LNCaP clone FGC (cell line): Measurements from ENCODE around the gene ARSB.

ENCODE experiments used
- DNase-seq: peaks from one replicate; pipeline ENCODE4 v3.0.0-alpha.2; 2011; ENCODE audit warnings: low read depth
- H3K4me3 ChIP-seq: 2 replicates; pipeline ENCODE4 v1.5.1; 2011; ENCODE audit warnings: mild to moderate bottlenecking, low read depth, low read length, control low read depth
- TF ChIP-seq, protein P1 (sequence below): IDR thresholded peaks from 2 replicates; pipeline ENCODE4 v1.5.1; 2012; ENCODE audit warnings: mild to moderate bottlenecking; ENCODE audit not compliant: control insufficient read depth, insufficient read depth; ENCODE audit errors: extremely low read depth

Gene ARSB

DNA sequence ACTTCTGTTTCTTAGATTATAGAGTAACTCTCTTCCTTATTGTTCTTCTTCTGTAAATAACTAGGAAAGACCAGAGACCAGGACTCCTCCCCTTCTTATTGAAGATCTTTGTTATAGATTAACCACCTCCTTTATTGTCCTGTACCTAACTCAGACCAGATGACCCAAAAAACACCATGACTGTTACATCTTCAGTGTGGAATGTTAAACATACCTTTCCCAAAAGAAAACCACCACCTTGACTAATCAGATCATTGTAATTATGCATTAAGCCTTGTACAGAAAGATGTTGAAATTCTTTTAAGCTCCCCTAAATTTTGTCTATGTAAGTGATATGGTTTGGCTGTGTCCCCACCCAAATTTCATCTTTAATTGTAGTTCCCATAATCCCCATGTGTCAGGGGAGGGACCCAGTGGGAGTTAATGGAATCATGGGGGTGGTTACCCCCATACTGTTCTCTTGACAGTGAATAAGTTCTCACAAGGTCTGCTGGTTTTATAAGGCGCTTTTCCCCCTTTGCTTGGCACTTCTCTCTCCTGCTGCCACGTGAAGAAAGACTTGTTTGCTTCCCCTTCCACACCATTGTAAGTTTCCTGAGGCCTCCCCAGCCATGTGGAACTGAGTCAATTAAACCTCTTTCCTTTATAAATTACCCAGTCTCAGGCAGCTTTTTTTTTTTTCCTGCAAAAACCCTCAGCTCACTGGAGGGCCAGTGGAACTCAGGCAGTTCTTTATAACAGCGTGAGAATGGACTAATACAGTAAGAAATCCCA lies 26.3 kb downstream of the ARSB start:
- DNase-seq = peak; percentile 13
- H3K4me3 ChIP-seq = no peak overlapping the region
- TF ChIP-seq, protein P1, sequence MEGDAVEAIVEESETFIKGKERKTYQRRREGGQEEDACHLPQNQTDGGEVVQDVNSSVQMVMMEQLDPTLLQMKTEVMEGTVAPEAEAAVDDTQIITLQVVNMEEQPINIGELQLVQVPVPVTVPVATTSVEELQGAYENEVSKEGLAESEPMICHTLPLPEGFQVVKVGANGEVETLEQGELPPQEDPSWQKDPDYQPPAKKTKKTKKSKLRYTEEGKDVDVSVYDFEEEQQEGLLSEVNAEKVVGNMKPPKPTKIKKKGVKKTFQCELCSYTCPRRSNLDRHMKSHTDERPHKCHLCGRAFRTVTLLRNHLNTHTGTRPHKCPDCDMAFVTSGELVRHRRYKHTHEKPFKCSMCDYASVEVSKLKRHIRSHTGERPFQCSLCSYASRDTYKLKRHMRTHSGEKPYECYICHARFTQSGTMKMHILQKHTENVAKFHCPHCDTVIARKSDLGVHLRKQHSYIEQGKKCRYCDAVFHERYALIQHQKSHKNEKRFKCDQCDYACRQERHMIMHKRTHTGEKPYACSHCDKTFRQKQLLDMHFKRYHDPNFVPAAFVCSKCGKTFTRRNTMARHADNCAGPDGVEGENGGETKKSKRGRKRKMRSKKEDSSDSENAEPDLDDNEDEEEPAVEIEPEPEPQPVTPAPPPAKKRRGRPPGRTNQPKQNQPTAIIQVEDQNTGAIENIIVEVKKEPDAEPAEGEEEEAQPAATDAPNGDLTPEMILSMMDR = no peak

DNA sequence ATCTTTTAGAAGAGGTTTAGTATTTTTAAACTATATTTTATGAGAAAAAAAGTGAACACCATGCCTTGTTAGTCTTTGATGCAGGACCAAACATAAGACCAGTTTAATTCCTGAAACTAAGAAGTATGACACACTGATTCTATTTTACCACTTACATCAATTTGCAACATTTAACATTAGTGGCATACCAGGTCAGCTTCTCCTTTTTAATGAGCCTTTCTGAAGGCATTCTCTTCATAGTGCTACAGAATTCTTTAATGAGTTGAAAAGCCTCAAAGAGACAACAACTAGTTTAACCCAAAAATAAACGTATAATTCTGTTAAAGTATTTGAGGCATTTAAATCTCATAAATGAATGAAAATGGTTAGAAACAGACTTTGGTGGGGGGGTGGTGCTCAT lies 28.2 kb downstream of the ARSB start:
- TF ChIP-seq, protein P1 = no peak
- DNase-seq = no peak
- H3K4me3 ChIP-seq = no peak overlapping the region

DNA sequence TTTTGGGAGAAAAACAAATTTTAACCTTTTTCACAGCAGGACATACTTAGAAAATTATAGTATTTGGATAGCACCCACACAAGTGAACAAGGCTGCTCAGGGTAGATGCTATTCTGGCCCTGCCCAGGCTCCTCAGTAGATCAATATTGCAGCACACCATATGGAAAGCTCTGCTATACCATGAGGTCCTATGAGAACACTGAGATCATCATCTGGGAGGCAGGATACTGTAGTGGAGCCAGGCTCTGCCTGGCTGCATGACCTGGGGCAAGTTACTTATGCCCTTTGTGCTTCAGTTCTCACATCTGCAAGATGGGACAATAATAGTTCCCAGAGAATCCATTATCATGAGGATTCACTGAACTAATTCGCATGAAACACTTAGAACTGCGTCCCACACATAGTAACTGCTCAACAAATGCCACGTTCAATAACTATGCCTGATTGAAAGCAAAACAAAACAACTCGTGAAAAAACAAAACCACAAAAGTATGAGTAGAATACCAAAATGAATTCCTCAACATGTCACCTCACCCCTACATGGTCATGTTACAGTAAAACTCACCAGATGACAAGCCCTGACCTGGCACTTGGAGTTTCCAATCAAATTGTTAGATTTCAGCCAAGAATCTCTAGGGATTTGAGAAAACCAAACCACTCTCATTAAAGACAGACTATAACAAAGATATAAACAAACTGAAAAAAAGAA lies 31.9 kb downstream of the ARSB start:
- no peak overlapping the region for H3K4me3 ChIP-seq
- TF ChIP-seq, protein P1 = no peak
- no peak for DNase-seq

DNA sequence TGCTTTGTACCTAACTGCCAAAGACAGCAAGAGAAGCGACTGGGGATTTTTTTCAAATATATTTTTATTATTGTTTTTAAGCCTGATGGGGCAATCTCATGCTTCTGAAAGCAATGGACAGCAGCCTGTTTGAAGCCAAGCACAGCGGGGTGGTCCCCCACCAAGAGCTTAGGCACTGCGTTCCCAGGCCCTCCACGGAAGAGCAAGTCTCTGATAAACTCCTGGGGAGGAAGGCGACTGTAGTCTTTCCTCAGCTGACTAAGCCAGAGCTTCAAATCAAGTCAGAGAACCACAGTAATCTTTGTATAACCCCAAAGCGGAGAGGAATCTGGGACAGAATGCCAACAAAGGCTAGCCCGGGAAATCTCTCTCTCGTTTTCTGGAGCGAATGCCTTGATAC lies 54.4 kb downstream of the ARSB start:
- no peak overlapping the region for H3K4me3 ChIP-seq
- no peak for DNase-seq
- TF ChIP-seq, protein P1 = no peak

DNA sequence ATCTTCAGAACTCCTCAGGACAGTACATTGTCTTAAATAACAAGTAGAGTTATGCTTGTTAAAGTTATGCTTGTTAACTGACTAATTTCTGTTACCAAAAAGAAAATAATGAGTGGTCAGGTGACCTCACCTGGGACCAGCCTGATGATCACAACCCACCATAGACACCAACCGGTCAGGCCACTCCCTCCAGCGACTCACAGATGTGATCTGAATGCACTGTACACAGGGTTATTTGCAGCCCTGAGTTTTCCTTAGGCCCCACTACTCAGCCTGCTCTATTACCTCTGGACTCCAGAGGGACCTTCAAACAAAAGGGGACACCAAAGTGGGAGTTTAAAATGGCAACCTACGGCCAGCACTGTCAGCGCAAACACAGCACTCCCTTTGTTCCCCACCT lies 55.3 kb downstream of the ARSB start:
- DNase-seq = no peak
- no peak overlapping the region for H3K4me3 ChIP-seq
- TF ChIP-seq, protein P1 = no peak

DNA sequence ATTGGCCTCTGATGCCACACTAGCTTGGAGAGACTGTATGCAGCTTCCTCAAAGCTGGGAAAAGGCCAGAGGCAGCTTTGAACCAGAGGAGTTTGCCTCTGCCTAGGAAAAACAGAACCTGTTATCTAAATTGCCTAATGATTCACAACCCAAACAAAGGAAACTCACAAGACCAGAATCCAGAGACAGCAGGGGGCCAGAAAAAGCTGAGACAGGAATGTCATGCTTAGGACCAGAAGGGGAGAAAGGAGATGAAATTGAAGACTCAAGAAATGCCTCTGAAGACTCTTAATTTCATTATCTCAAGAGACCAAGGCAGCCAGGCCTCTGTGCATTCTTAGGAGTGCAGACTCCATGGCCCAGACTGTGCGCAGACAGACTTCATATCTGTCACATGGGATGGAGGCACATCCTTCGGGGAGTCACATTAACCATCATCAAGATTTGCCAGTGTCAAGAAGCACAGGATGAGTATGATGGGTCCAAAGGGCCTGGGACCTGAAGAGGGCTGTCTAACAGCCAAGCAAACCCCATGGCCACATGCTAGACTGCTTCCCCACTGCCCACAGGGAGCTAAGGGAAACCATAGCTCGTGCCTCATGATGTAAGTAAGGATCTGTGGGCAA lies 57.3 kb downstream of the ARSB start:
- no peak for DNase-seq
- TF ChIP-seq, protein P1 = no peak
- H3K4me3 ChIP-seq = no peak overlapping the region
